Vagina (tissue), 2 donors: ENCODE results near the gene FAM110C.
"Not testable (repeated sequence)": the region's sequence is repeated elsewhere in the genome, so short reads cannot be mapped to it uniquely, and the experiment has no call there.

Source experiments
- CTCF ChIP-seq, 3 experiments: fragments of 450-650 bp in 2 of 3; fragments of 200-600 bp in 1 of 3; sonication (generic) in 1 of 3; IDR thresholded peaks; one replicate each; pipeline ENCODE4 v1.5.1; 2017 to 2019; ENCODE audit warnings: antibody characterized with exemption in 3 of 3, mild to moderate bottlenecking in 2 of 3, moderate library complexity in 2 of 3
- POLR2A ChIP-seq, 2 donors: fragments of 450-650 bp; IDR thresholded peaks; one replicate each; pipeline ENCODE4 v1.6.1; 2017; ENCODE audit warnings: antibody characterized with exemption in 2 of 2, mild to moderate bottlenecking in 2 of 2, moderate library complexity in 2 of 2

- not testable (repeated sequence) for TF ChIP-seq CTCF, POLR2A (IDR thresholded peaks at IDR 0.05)
Measured at GRCh38 chr2:22244-22643, 24.1 kb downstream of the FAM110C start.
